Measurements from ENCODE around the gene SCAMP3. TPM values are rescaled to one million over a fixed set of nuclear protein-coding genes. Genes with fewer than 3 reads are reported as not detected.

The SCAMP3 gene
- total RNA-seq, 1 donor from 2014 or later = 68.3 TPM

- Mint-ChIP-seq H3K27me3 (ENCODE audit: low read depth) (no peaks in the 10 kb centered on the region), H3K4me1 (ENCODE audit: low read depth) (peaks cover 26% of the 10 kb centered on the region), H3K36me3 (ENCODE audit: low read depth) (peaks cover 34% of the 10 kb centered on the region), H3K9me3 (ENCODE audit: low read depth) (no peaks in the 10 kb centered on the region), H3K27ac (ENCODE audit: unreplicated experiment) (no peak overlapping the region), H3K4me3 (ENCODE audit: unreplicated experiment) (no peak overlapping the region)
- no peak for DNase-seq (ENCODE audit: low spot score)
- no peak for TF ChIP-seq CTCF (IDR thresholded peaks at IDR 0.05)
Measured at GRCh38 chr1:155269381-155269780, 7.2 kb upstream of the SCAMP3 start.

GRCh38 chr1:155268630-155269029 lies 6.5 kb upstream of the SCAMP3 start:
- H3K4me3 Mint-ChIP-seq (ENCODE audit: unreplicated experiment) = no peak overlapping the region
- no peak for DNase-seq (ENCODE audit: low spot score)
- H3K4me1 Mint-ChIP-seq (ENCODE audit: low read depth) = peaks cover 23% of the 10 kb centered on the region
- peaks cover 35% of the 10 kb centered on the region for H3K36me3 Mint-ChIP-seq (ENCODE audit: low read depth)
- no peak for TF ChIP-seq CTCF (IDR thresholded peaks at IDR 0.05)
- H3K27ac Mint-ChIP-seq (ENCODE audit: unreplicated experiment) = no peak overlapping the region
- no peaks in the 10 kb centered on the region for H3K27me3 Mint-ChIP-seq (ENCODE audit: low read depth)
- no peaks in the 10 kb centered on the region for H3K9me3 Mint-ChIP-seq (ENCODE audit: low read depth)

GRCh38 chr1:155267373-155267772 lies 5.2 kb upstream of the SCAMP3 start:
- H3K27ac Mint-ChIP-seq (ENCODE audit: unreplicated experiment) = peak overlapping the region; percentile 53
- no peak for TF ChIP-seq CTCF (IDR thresholded peaks at IDR 0.05)
- H3K4me3 Mint-ChIP-seq (ENCODE audit: unreplicated experiment) = no peak overlapping the region
- peaks cover 37% of the 10 kb centered on the region for H3K36me3 Mint-ChIP-seq (ENCODE audit: low read depth)
- H3K4me1 Mint-ChIP-seq (ENCODE audit: low read depth) = peaks cover 21% of the 10 kb centered on the region
- H3K27me3 Mint-ChIP-seq (ENCODE audit: low read depth) = no peaks in the 10 kb centered on the region
- no peak for DNase-seq (ENCODE audit: low spot score)
- H3K9me3 Mint-ChIP-seq (ENCODE audit: low read depth) = no peaks in the 10 kb centered on the region

- H3K27ac Mint-ChIP-seq (ENCODE audit: unreplicated experiment) = peak overlapping the region; percentile 6
- H3K4me1 Mint-ChIP-seq (ENCODE audit: low read depth) = peaks cover 19% of the 10 kb centered on the region
- no peak for TF ChIP-seq CTCF (IDR thresholded peaks at IDR 0.05)
- no peak overlapping the region for H3K4me3 Mint-ChIP-seq (ENCODE audit: unreplicated experiment)
- H3K36me3 Mint-ChIP-seq (ENCODE audit: low read depth) = peaks cover 37% of the 10 kb centered on the region
- no peaks in the 10 kb centered on the region for H3K27me3 Mint-ChIP-seq (ENCODE audit: low read depth)
- no peaks in the 10 kb centered on the region for H3K9me3 Mint-ChIP-seq (ENCODE audit: low read depth)
- no peak for DNase-seq (ENCODE audit: low spot score)
Measured at GRCh38 chr1:155266553-155266952, 4.4 kb upstream of the SCAMP3 start.

GRCh38 chr1:155263067-155263466 lies 907 bp upstream of the SCAMP3 start:
- TF ChIP-seq CTCF (IDR thresholded peaks at IDR 0.05) = no peak

More at GRCh38 chr1:155263067-155263466, 907 bp upstream of the SCAMP3 start:
- H3K27ac Mint-ChIP-seq (ENCODE audit: unreplicated experiment) = peak overlapping the region; percentile 98
- no peaks in the 10 kb centered on the region for H3K9me3 Mint-ChIP-seq (ENCODE audit: low read depth)
- peaks cover 28% of the 10 kb centered on the region for H3K4me1 Mint-ChIP-seq (ENCODE audit: low read depth)
- peaks cover 31% of the 10 kb centered on the region for H3K36me3 Mint-ChIP-seq (ENCODE audit: low read depth)
- no peak overlapping the region for H3K4me3 Mint-ChIP-seq (ENCODE audit: unreplicated experiment)
- DNase-seq (ENCODE audit: low spot score) = no peak
- no peaks in the 10 kb centered on the region for H3K27me3 Mint-ChIP-seq (ENCODE audit: low read depth)
